DOHH2 (cell line): ENCODE results near the gene HIPK2.

Source experiments
- H3F3A ChIP-seq: fragments of 200-600 bp; sonication (generic), shearing (Covaris generic); 2 replicates; pipeline ENCODE4 v1.6.0; 2016; ENCODE audit warnings: antibody characterized with exemption, mild to moderate bottlenecking; ENCODE audit not compliant: control insufficient read depth, insufficient read depth
- H3K27ac ChIP-seq: fragments of 200-600 bp; sonication (generic); 2 replicates; pipeline ENCODE4 v1.5.1; 2014; ENCODE audit warnings: low read depth, mild to moderate bottlenecking, low read length, moderate library complexity
- H3K27me3 ChIP-seq: fragments of 200-600 bp; sonication (generic); 2 replicates; pipeline ENCODE4 v1.6.1; 2014; ENCODE audit warnings: mild to moderate bottlenecking, low read length, mixed read lengths; ENCODE audit not compliant: control insufficient read depth
- H3K36me3 ChIP-seq: fragments of 200-600 bp; sonication (generic); 2 replicates; pipeline ENCODE4 v1.6.1; 2014; ENCODE audit warnings: mild to moderate bottlenecking, low read length, moderate library complexity, mixed read lengths; ENCODE audit not compliant: control insufficient read depth
- H3K4me1 ChIP-seq: fragments of 200-600 bp; sonication (generic); 2 replicates; pipeline ENCODE4 v1.6.1; 2014; ENCODE audit warnings: mild to moderate bottlenecking, low read length, mixed read lengths; ENCODE audit not compliant: control insufficient read depth
- H3K4me2 ChIP-seq: fragments of 200-600 bp; sonication (generic); 2 replicates; pipeline ENCODE4 v1.6.0; 2014; ENCODE audit warnings: mild to moderate bottlenecking, low read length, moderate library complexity
- H3K4me3 ChIP-seq: fragments of 200-600 bp; sonication (generic); 2 replicates; pipeline ENCODE4 v1.5.1; 2014; ENCODE audit warnings: mild to moderate bottlenecking, low read length, mixed read lengths
- H3K79me2 ChIP-seq: fragments of 200-600 bp; sonication (generic); 2 replicates; pipeline ENCODE4 v1.6.1; 2014; ENCODE audit warnings: mild to moderate bottlenecking, low read length, mixed read lengths; ENCODE audit not compliant: control insufficient read depth
- H3K9me2 ChIP-seq: fragments of 200-600 bp; sonication (generic); replicated peaks from 2 replicates; pipeline ENCODE4 v1.6.1; 2014; ENCODE audit warnings: mild to moderate bottlenecking, low read length, mixed read lengths; ENCODE audit not compliant: control insufficient read depth
- H3K9me3 ChIP-seq: fragments of 200-600 bp; sonication (generic); 2 replicates; pipeline ENCODE4 v1.6.1; 2014; ENCODE audit warnings: antibody characterized with exemption, low read length, mixed read lengths; ENCODE audit not compliant: control insufficient read depth, insufficient read depth
- H4K20me1 ChIP-seq: fragments of 200-600 bp; sonication (generic); 2 replicates; pipeline ENCODE4 v1.6.0; 2014; ENCODE audit warnings: low read depth, mild to moderate bottlenecking, antibody characterized with exemption, low read length, moderate library complexity; ENCODE audit not compliant: control insufficient read depth, insufficient read depth
- EZH2phosphoT487 ChIP-seq: fragments of 200-600 bp; sonication (generic); IDR thresholded peaks from 2 replicates; pipeline ENCODE4 v1.6.1; 2017; ENCODE audit warnings: borderline replicate concordance, mild to moderate bottlenecking, antibody characterized with exemption, low read length, moderate library complexity, mixed read lengths
- TF ChIP-seq, protein P1 (sequence below): fragments of 200-600 bp; sonication (generic); IDR thresholded peaks from one replicate; pipeline ENCODE4 v1.5.1; 2014; ENCODE audit warnings: antibody characterized with exemption, mild to moderate bottlenecking, low read depth, low read length; ENCODE audit not compliant: poor library complexity, severe bottlenecking

HIPK2 gene

GRCh38 chr7:139706837-139707236 is 71.0 kb downstream of the HIPK2 start:
- TF ChIP-seq, protein P1, sequence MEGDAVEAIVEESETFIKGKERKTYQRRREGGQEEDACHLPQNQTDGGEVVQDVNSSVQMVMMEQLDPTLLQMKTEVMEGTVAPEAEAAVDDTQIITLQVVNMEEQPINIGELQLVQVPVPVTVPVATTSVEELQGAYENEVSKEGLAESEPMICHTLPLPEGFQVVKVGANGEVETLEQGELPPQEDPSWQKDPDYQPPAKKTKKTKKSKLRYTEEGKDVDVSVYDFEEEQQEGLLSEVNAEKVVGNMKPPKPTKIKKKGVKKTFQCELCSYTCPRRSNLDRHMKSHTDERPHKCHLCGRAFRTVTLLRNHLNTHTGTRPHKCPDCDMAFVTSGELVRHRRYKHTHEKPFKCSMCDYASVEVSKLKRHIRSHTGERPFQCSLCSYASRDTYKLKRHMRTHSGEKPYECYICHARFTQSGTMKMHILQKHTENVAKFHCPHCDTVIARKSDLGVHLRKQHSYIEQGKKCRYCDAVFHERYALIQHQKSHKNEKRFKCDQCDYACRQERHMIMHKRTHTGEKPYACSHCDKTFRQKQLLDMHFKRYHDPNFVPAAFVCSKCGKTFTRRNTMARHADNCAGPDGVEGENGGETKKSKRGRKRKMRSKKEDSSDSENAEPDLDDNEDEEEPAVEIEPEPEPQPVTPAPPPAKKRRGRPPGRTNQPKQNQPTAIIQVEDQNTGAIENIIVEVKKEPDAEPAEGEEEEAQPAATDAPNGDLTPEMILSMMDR = no peak
- TF ChIP-seq EZH2phosphoT487 = no peak
- H3K9me3 ChIP-seq = no peaks in the 10 kb centered on the region
- H3K27me3 ChIP-seq = peaks cover 10% of the 10 kb centered on the region
- no peaks in the 10 kb centered on the region for H3K4me1 ChIP-seq
- no peak overlapping the region for H3K27ac ChIP-seq
- H3F3A ChIP-seq = no peaks in the 10 kb centered on the region
- no peaks in the 10 kb centered on the region for H3K9me2 ChIP-seq
- H3K79me2 ChIP-seq = no peaks in the 10 kb centered on the region
- H3K4me2 ChIP-seq = no peak overlapping the region
- H4K20me1 ChIP-seq = no peaks in the 10 kb centered on the region
- H3K36me3 ChIP-seq = no peaks in the 10 kb centered on the region
- no peak overlapping the region for H3K4me3 ChIP-seq

DNA sequence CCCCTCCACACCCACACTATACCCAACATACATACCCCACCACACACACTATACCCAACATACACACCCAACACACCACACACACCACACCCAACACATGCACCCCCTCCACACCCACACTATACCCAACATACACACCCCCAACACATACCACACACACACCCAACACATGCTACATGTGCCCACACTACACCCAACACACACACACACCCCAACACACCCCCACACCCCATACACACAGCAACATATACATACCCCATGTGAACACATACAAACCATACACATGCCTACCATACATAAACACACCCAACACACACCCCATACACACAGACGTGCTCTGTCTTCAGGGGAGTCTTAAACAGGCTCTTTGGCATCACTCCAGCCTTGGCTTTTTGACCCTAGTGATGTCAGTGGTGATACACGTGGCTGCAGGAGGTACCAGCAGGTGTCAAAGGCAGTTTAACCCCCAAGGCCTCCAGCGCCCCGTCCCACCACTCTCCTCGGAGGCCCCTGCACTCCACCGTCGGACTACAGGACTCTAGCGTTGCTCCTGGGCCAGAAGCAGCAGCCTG is 73.4 kb downstream of the HIPK2 start:
- Histone ChIP-seq H3K79me2 (no peaks in the 10 kb centered on the region), H3K9me3 (no peaks in the 10 kb centered on the region), H3K27me3 (peaks cover 20% of the 10 kb centered on the region), H3K4me1 (no peaks in the 10 kb centered on the region), H4K20me1 (no peaks in the 10 kb centered on the region), H3K4me2 (no peak overlapping the region), H3K27ac (no peak overlapping the region), H3K4me3 (no peak overlapping the region), H3K9me2 (no peaks in the 10 kb centered on the region), H3K36me3 (no peaks in the 10 kb centered on the region), H3F3A (no peaks in the 10 kb centered on the region)
- TF ChIP-seq, protein P1 = no peak
- TF ChIP-seq EZH2phosphoT487 = no peak

- no peaks in the 10 kb centered on the region for H3K9me2 ChIP-seq
- no peaks in the 10 kb centered on the region for H3K36me3 ChIP-seq
- TF ChIP-seq EZH2phosphoT487 = no peak
- TF ChIP-seq, protein P1 = no peak
- no peaks in the 10 kb centered on the region for H3K9me3 ChIP-seq
- H4K20me1 ChIP-seq = no peaks in the 10 kb centered on the region
- H3K27me3 ChIP-seq = peaks cover 25% of the 10 kb centered on the region
- no peaks in the 10 kb centered on the region for H3F3A ChIP-seq
- no peak overlapping the region for H3K4me2 ChIP-seq
- H3K4me1 ChIP-seq = no peaks in the 10 kb centered on the region
- H3K79me2 ChIP-seq = no peaks in the 10 kb centered on the region
- H3K27ac ChIP-seq = no peak overlapping the region
- no peak overlapping the region for H3K4me3 ChIP-seq
Observed at GRCh38 chr7:139703487-139704307, 74.1 kb downstream of the HIPK2 start.
